A673 (cell line): ENCODE data around the gene FKBP5.

Source experiments
- CTCF ChIP-seq: fragments of 300-800, 200-600 bp; sonication (generic); conservative IDR thresholded peaks from 2 replicates; pipeline ENCODE4 v1.5.1; 2017; ENCODE audit warnings: low read depth, mild to moderate bottlenecking, antibody characterized with exemption, low read length, moderate library complexity, mixed read lengths
- EZH2 ChIP-seq: fragments of 200-600 bp; sonication (generic); IDR thresholded peaks from 2 replicates; pipeline ENCODE4 v1.6.1; 2017; ENCODE audit warnings: borderline replicate concordance, low read depth, mild to moderate bottlenecking, mixed read lengths, antibody characterized with exemption, low read length; ENCODE audit not compliant: poor library complexity, severe bottlenecking

- TF ChIP-seq EZH2 (no peak), CTCF (no peak)
Observed at GRCh38 chr6:35724471-35724870, 35.8 kb upstream of the FKBP5 start.
